ENCODE data around the gene ANKRD35.

- no peak for TF ChIP-seq CTCF (IDR thresholded peaks at IDR 0.05; ENCODE audit: insufficient read depth, low read length, poor library complexity, severe bottlenecking)
- no peak for TF ChIP-seq EZH2phosphoT487 (conservative IDR thresholded peaks at IDR 0.05; ENCODE audit: low read length)
Measured at GRCh38 chr1:145871994-145872924, 13.4 kb downstream of the ANKRD35 start.
